HG03432 (cell line): Measurements from ENCODE around the gene MGST2.

Experiments
- ATAC-seq: cut with Tn5 transposase; IDR thresholded peaks from one replicate; pipeline ENCODE4 v1.9.1; 2021; ENCODE audit warnings: mild to moderate bottlenecking, moderate library complexity; ENCODE audit not compliant: unreplicated experiment

The MGST2 gene

GRCh38 chr4:139736274-139736660 lies 70.6 kb downstream of the MGST2 start:
- no peak for ATAC-seq

- no peak for ATAC-seq
Measured at GRCh38 chr4:139736661-139737060, 71.0 kb downstream of the MGST2 start.

GRCh38 chr4:139738846-139739613 lies 73.4 kb downstream of the MGST2 start:
- ATAC-seq: no peak

GRCh38 chr4:139740121-139740520 lies 74.5 kb downstream of the MGST2 start:
- ATAC-seq: no peak

GRCh38 chr4:139740531-139741041 lies 75.0 kb downstream of the MGST2 start:
- no peak for ATAC-seq

- ATAC-seq: no peak
Measured at GRCh38 chr4:139743027-139743426, 77.4 kb downstream of the MGST2 start.

GRCh38 chr4:139744232-139744631 lies 78.6 kb downstream of the MGST2 start:
- ATAC-seq: no peak

- no peak for ATAC-seq
Measured at GRCh38 chr4:139745111-139745639, 79.6 kb downstream of the MGST2 start.

- ATAC-seq: no peak
Measured at GRCh38 chr4:139746431-139747171, 81.0 kb downstream of the MGST2 start.

GRCh38 chr4:139749338-139749737 lies 83.7 kb downstream of the MGST2 start:
- no peak for ATAC-seq

GRCh38 chr4:139749835-139750498 lies 84.3 kb downstream of the MGST2 start:
- no peak for ATAC-seq

GRCh38 chr4:139753686-139754085 lies 88.1 kb downstream of the MGST2 start:
- ATAC-seq: no peak
